Fibroblast of skin of right quadriceps (primary cell): Measurements from ENCODE around the gene MCM3.

Experiments used
- DNase-seq: peaks from one replicate; pipeline ENCODE4 v3.0.0-alpha.2; 2013

The MCM3 gene

DNA sequence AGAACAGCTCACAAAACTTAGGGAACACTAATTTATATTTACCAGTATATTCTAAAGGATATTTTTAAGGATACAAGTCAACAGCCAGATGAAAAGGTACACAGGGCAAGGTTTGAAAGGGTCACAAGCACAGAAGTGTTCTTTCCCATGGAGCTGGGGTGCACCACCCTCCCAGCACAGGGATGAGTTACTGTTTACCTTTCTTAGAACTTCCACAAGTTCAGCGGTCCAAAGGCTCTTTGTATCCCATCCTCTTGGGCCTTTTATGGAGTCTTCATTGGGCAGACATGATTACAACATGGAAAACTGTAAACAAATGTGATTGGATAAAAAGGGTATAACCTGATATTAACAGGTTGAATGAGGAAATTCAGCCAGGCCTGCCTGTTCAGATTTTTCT, 39.1 kb downstream of the MCM3 start:
- DNase-seq = no peak

DNA sequence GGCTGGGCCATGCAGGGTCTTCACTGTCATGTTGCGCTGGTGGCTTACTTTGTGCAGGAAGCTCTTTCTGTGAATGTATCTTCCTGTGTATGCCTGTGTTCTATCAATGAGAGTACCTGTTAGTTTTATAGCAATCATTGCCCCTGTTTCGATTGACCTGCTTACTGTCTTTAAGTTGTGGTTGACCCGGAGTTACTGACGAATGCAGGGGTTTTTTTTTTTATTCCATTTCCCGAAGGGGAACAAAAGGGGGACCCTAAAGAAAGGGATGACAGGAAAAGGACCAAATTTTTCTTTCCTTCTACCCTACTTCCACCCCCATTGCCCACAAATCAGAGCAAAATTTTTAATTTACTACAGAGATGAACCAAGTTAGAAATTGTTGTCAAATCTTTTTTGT, 40.1 kb downstream of the MCM3 start, which contains the start of gene IL17F:
TSS of gene IL17F (minus strand) at position 101 of the 400 bp plus-strand sequence. CDS start at position 30, 71 bp downstream.
- DNase-seq = no peak

DNA sequence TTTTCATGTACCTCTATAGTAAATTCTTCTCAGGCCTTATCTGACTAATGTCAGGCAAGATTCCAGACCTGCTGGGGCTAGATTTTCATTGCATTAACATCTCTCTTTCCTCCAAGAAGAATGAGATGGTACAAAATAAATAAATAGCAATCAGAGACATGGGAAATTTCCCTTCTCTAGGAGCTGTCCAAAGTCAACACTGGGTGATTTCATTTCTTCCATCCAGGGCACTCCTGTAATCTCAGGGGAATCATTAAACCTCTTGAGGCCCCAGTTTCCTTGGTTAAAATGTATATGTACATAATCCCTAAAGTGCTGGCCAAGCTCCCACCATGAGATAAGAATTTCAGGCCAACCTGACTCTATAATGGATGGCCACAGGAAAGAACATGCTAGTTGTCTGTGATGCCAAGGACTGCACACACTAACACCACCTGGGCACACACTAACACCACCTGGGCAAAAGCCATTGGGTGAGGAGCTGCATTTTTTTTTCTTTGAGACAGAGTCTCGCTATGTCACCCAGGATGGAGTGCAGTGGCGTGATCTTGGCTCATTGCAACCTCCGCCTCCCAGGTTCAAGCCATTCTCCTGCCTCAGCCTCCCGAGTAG, 41.2 kb downstream of the MCM3 start:
- DNase-seq = no peak

DNA sequence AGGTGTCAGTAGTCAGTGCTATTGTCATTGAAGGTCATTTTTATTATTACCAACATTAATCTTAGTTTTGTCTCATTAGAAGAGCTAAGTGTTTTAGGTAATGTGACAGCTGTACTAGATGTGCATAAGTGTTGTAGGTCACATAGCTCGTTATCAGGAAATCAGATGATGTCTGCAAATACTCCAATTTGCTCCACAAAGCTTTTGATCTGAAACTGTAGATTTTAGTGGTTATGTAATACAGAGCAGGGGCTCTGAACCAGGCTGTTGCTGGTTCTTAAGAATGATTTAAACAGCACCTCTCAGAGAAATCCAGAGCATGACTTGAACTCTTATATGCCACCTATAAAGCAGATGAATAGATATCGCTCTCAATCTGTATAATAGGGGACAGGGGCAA, 42.7 kb downstream of the MCM3 start:
- DNase-seq = no peak

DNA sequence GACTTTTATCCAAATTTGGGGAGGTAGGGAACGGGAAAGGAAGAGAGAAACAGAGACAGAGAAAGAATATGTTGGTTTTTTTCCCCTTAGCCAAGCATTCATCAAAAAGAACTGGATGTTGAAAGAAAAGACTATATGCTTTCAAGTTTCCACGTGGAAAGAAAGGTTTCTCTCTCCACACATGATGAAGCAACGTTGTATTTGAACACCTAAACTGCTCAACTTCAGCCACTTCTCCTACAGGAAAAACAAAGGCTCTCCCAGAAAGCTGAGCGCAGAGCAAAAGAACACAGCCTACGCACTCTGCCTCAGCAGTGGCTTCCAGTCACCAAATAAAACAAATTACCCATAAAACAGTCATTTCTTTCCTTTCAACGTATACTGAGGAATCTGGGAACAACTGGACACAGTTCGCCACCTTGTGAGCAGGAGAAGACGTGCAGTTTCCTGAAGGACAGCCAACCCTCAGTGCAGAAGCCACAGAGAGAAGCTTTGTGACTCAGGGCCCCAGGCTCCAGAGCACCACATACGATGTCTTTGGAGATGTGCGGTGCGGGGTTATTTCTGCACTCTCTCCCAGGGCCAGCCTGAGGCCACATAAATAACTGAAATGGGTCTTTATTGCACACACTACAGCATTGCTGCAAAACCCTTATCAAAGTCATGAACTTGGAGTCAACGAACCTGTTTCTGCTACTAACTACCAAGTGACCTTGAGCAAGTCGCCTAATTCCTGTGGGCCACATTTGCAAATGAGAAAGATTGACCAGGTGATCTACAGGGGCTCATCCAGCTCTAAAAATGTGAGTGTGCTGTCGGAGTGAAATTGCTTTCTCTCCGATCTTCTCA, 50.3 kb downstream of the MCM3 start:
- DNase-seq = peak; percentile 71

DNA sequence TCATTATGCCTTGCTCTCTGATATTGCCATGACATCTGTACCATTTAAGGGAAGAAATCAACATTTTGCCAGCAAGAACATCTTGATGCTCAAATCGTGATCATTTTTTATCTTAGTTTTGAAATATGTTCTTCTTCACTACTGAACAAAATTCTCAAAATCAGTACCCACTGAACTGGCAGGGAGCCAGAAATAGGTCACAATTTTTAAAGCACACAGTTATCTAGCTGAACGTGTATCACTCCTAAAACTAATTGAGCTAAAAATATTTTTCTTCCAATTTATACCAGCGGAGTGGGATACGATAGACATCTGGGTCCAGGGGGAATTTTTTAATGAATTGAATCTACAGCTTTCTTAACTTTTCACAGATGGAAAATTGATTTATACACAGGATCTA, 51.5 kb downstream of the MCM3 start:
- no peak for DNase-seq

DNA sequence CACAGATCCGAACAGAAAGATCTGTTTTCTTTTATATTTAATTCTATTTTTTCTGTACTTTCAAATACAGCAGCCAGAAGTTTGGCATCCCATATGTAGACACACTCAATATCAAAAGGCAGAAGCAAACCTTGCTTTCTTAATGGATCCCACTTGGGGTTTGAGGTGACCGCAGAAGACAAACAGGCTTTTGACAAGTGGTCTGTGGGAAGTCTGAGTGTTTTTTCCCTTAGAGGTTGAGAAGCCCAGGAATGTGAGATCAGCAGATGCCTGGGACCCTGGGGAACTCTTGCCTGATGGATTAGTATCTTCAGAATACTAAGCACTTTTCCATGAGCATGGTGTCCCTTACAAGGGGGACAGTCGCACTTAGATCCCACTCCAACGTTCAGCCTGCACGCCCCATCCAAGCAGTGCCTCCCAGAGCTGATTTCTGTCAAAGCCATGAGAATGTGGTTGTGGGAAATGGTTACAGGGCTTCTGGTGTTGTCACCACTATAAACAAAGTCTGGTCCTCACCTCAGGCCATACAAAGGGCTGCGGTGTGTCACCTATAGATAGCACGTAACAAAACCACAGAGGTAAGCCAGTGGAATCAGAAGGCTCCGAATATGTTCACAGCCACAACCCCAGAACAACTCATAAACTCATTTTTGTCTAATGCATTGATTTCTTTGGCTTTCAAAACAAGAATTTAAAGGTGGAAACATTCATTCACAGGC, 53.0 kb downstream of the MCM3 start:
- DNase-seq = no peak

DNA sequence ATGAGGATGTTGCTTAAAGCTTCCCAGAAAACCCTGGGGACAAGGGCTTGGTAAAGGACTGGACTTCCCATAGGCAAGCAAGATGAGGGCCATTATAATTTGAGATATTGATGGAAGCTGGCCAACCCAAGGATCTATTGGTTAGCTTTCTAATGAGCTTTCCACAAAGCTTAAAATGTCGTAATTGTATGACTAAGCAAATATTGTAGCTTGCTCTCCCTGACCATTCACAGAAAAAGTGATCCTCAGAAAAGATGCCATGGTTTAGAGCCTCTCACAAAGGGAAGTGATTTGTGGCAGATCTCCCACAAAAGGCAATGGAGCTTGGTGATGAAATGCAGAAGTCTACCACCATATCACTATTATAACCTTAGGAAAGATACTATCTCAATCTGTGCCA, 53.9 kb downstream of the MCM3 start:
- no peak for DNase-seq

DNA sequence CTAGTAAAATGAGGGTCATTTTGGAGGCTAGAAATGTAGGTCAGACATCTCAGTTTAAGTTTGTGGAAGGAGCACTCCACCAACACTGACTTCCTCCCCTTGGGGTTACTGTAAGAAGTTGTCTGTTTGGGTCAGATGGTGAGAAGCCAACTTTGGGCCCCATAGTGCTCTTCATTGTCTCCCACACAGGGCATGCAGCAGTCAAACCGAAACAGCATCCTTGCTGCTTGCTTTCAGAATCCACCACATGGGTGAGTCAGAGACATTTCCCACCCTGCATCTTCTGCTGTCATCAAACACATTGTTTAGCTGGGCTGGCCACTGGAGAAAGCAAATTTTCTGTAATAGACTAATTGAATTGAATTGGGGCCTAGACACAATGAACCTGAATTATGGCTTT, 57.0 kb downstream of the MCM3 start:
- no peak for DNase-seq

DNA sequence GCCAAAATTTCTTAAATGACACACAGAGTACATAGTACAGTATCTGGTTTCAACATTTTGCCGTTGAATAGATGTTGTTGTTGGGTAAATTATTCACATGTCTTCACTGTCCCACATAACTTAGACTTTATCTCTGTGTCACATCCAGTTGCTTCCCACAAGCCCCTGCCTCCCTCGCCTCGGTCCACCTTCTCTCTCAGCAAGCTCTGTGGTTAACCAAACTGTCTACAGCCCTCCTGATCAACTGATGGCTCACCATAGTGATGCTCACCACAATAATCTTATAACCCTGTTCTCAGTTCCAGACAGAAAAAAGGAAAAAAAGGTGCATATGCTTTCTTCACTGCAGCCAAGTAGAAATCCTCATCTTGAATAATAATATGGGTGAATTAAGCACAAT, 63.2 kb downstream of the MCM3 start:
- DNase-seq = no peak

DNA sequence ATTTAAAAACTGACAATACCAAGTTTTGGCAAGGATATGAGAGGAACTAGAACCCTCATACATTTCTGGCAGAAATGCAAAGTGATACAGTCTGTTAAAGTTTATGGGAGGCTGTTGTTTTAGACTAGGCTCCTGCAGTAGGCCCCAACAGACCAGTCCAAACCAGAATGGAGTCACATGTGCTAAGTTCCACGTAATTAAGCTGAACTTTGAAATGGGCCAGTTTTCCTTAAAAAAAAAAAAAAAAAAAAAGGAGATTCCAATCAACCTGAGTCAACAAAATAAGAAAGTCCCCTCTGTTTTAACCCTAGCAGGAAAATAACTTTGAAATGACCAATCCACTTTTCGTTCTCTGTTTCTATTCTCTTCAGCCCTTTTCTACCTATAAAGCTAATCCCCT, 66.8 kb downstream of the MCM3 start:
- no peak for DNase-seq

DNA sequence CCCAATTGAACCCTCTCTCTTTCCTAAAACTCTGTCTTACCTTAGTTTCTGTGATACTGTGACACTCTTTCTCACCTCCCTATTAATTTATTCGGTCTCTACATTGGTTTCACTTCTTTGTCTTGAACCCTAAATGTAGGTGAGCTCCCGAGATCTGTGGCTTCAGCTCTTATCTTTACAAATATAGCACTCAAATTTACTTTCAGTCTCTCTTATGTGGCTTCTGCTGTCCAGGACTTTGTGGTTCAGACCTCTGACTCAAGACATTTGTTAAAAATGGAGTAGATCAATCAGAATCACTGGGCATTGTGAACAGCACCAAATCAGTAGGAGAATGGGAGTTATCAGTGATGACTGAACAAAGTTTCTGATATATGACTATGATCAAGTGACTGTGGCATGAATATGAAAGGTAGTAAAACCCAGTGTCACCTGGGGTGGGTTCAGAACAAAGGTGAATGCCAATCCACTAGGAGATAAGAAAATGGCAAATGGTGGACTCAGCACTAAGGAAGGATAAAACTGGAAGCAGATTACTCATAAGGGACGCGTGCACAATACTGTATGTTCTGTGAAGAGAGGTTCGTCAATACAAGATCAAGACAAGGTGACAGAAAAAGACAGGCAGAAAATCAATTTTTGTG, 67.5 kb downstream of the MCM3 start:
- DNase-seq = no peak

DNA sequence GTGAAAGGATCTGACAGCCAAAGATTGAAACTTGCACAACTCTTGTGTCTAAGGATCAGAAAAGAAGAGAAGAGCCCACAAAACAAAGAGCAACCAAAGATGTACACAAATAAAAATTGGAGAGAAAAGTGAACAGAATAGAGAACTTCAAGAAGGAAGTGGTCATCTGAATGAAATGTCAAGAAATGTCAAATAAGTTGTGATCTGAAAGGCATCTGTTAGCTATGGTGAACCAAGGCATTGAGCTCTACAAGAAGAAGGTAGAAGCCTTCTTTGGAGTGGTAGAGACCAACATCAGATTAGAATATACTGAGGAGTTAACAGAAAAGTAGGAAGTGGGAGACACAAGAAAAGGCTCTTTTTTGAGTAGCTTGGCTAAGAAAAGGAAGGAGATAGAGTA, 68.8 kb downstream of the MCM3 start:
- DNase-seq = no peak
